Calu3 (cell line): ENCODE data around the gene OR5K1. TPM values are rescaled to one million over a fixed set of nuclear protein-coding genes. Genes with fewer than 3 reads are reported as not detected.

Experiments
- BruUV-seq: library from RNA; stranded (reverse); fragments of 400-500 nt; replicated peaks from 2 replicates; lab custom pipeline; 2021; lab: Mats Ljungman, UMichigan
- CTCF ChIA-PET: fragments of 300-600 bp; sonication (Branson Sonifier 250); formaldehyde crosslinking; loops from one replicate; lab custom pipeline; 2022; ENCODE audit warnings: antibody characterized with exemption; lab: Charles Lee
- DNase-seq: peaks from one replicate; pipeline ENCODE4 v3.0.0; 2022
- H3K27ac Mint-ChIP-seq: one replicate; pipeline ENCODE4 v1.8.0; 2022; ENCODE audit warnings: mixed read lengths; ENCODE audit not compliant: unreplicated experiment
- H3K27me3 Mint-ChIP-seq: one replicate; pipeline ENCODE4 v1.8.0; 2022; ENCODE audit warnings: mixed read lengths; ENCODE audit not compliant: unreplicated experiment
- H3K36me3 Mint-ChIP-seq: one replicate; pipeline ENCODE4 v1.8.0; 2022; ENCODE audit warnings: mild to moderate bottlenecking, moderate library complexity, mixed read lengths; ENCODE audit not compliant: insufficient read depth, unreplicated experiment
- H3K4me1 Mint-ChIP-seq: one replicate; pipeline ENCODE4 v1.8.0; 2022; ENCODE audit warnings: mild to moderate bottlenecking, low read depth, mixed read lengths; ENCODE audit not compliant: unreplicated experiment
- H3K4me3 Mint-ChIP-seq: one replicate; pipeline ENCODE4 v1.8.0; 2022; ENCODE audit warnings: mild to moderate bottlenecking, low read depth, moderate library complexity, mixed read lengths; ENCODE audit not compliant: unreplicated experiment
- H3K9me3 Mint-ChIP-seq: one replicate; pipeline ENCODE4 v1.8.0; 2022; ENCODE audit warnings: low read depth, mixed read lengths; ENCODE audit not compliant: unreplicated experiment
- CTCF ChIP-seq: fragments of 200-600 bp; IDR thresholded peaks from one replicate; pipeline ENCODE4 v1.8.0; 2022; ENCODE audit warnings: antibody characterized with exemption; ENCODE audit not compliant: unreplicated experiment
- intact Hi-C: fragments of 100-400 bp; cut with micrococcal nuclease; formaldehyde crosslinking; loops from one replicate; pipeline ENCODE4 v1.10.0; 2022; ENCODE audit not compliant: unreplicated experiment
- total RNA-seq: library from RNA; stranded (reverse); gene quantifications from 2 replicates; pipeline ENCODE4 v1.2.3, GENCODE V29; 2022

Gene OR5K1
- total RNA-seq, 1 experiment from 2014 or later, result not detected

- peak; percentile 35 for DNase-seq
- BruUV-seq, result no TSS peak
- H3K9me3 Mint-ChIP-seq, result peaks cover 4% of the 10 kb centered on the region
- H3K27me3 Mint-ChIP-seq, result no peaks in the 10 kb centered on the region
- TF ChIP-seq CTCF, result no peak
- no peaks in the 10 kb centered on the region for H3K36me3 Mint-ChIP-seq
- H3K27ac Mint-ChIP-seq, result peak overlapping the region; percentile 57
- H3K4me1 Mint-ChIP-seq, result peaks cover 9% of the 10 kb centered on the region
- intact Hi-C loops, result loop anchor here (5.0 kb wide), 1 partner anchor 426 kb away; no protein-coding TSS in a partner anchor
- no peak overlapping the region for H3K4me3 Mint-ChIP-seq
- CTCF ChIA-PET, result interaction anchor here (0.6 kb wide), 1 partner anchor 163 kb away, joined by 3 read pairs; no protein-coding TSS in a partner anchor
Measured at GRCh38 chr3:98482717-98483482, 19.9 kb downstream of the OR5K1 start.

GRCh38 chr3:98483626-98484025 is 20.6 kb downstream of the OR5K1 start:
- no peak for DNase-seq
- CTCF ChIA-PET, result no interaction called here
- peaks cover 4% of the 10 kb centered on the region for H3K9me3 Mint-ChIP-seq
- H3K4me1 Mint-ChIP-seq, result peaks cover 9% of the 10 kb centered on the region
- TF ChIP-seq CTCF, result no peak
- no peak overlapping the region for H3K4me3 Mint-ChIP-seq
- BruUV-seq, result no TSS peak
- H3K27ac Mint-ChIP-seq, result peak overlapping the region; percentile 57
- intact Hi-C loops, result loop anchor here (5.0 kb wide), 1 partner anchor 426 kb away; no protein-coding TSS in a partner anchor
- no peaks in the 10 kb centered on the region for H3K27me3 Mint-ChIP-seq
- no peaks in the 10 kb centered on the region for H3K36me3 Mint-ChIP-seq

- no peak within 1 kb of the TSS for H3K27ac Mint-ChIP-seq
- H3K9me3 Mint-ChIP-seq, result no peaks in the 10 kb centered on the region
- no peak for DNase-seq
- no peak for TF ChIP-seq CTCF
- CTCF ChIA-PET, result no interaction called here
- H3K4me1 Mint-ChIP-seq, result no peaks in the 10 kb centered on the region
- H3K27me3 Mint-ChIP-seq, result no peaks in the 10 kb centered on the region
- intact Hi-C loops, result no loop called here
- no TSS peak for BruUV-seq
- H3K4me3 Mint-ChIP-seq, result no peak within 1 kb of the TSS
- H3K36me3 Mint-ChIP-seq, result no peaks in the 10 kb centered on the region
Measured at GRCh38 chr3:98497381-98497780, 34.4 kb downstream of the OR5K1 start, which contains the start of gene OR5K2. OR5K2 (plus strand) TSS chr3:98497681; CDS start chr3:98497681, 0 bp downstream.

- H3K4me3 Mint-ChIP-seq, result no peak overlapping the region
- no peaks in the 10 kb centered on the region for H3K36me3 Mint-ChIP-seq
- no peak for DNase-seq
- intact Hi-C loops, result no loop called here
- TF ChIP-seq CTCF, result no peak
- CTCF ChIA-PET, result no interaction called here
- no TSS peak for BruUV-seq
- no peak overlapping the region for H3K27ac Mint-ChIP-seq
- H3K4me1 Mint-ChIP-seq, result no peaks in the 10 kb centered on the region
- H3K27me3 Mint-ChIP-seq, result no peaks in the 10 kb centered on the region
- no peaks in the 10 kb centered on the region for H3K9me3 Mint-ChIP-seq
Measured at GRCh38 chr3:98500019-98500418, 37.0 kb downstream of the OR5K1 start.
